ENCODE results near the gene DNAH2. TPM values are rescaled to one million over a fixed set of nuclear protein-coding genes. Genes with fewer than 3 reads are reported as not detected.

The DNAH2 gene
- total RNA-seq, 1 donor = under 0.01 TPM

DNA sequence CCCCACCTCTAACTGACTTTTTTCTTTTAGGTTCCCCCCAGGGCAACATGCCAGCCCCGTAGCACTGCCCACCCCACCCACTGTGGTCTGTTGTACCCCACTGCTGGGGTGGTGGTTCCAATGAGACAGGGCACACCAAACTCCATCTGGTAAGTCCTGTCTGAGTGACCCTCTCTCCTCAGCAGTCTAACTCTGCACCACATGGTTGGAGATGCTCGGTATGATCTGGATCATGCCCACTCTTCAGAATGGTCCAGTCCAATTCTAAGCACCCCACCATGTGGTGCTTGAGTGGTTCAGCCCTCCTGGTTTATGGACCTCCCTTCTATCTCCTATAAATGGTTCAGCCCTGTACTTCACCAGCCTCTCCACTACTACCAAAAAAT lies 122.3 kb downstream of the DNAH2 start:
- H3K4me3 ChIP-seq (ENCODE audit: insufficient read depth, low read length) = no peak overlapping the region
- peaks cover 27% of the 10 kb centered on the region for H4K20me1 ChIP-seq (ENCODE audit: insufficient read depth, low read length)
- H3K4me2 ChIP-seq (ENCODE audit: insufficient read depth, low read length) = no peak overlapping the region
- no peak overlapping the region for H2AFZ ChIP-seq (ENCODE audit: low read length)
- H3K79me2 ChIP-seq (ENCODE audit: insufficient read depth, low read length) = peaks cover 22% of the 10 kb centered on the region
- peaks cover 44% of the 10 kb centered on the region for H3K4me1 ChIP-seq (ENCODE audit: insufficient read depth, low read length)
- H3K9me3 ChIP-seq (ENCODE audit: low read depth, low read length) = no peaks in the 10 kb centered on the region
- DNase-seq (ENCODE audit: insufficient read length, low spot score, missing footprints) = peak; percentile 91
- no peaks in the 10 kb centered on the region for H3K27me3 ChIP-seq (ENCODE audit: insufficient read depth, low read length)
- TF ChIP-seq CTCF (IDR thresholded peaks at IDR 0.05; ENCODE audit: extremely low read depth, low read depth, low read length) = no peak
- no peak overlapping the region for H3K27ac ChIP-seq (ENCODE audit: low read depth, low read length)
- H3K36me3 ChIP-seq (ENCODE audit: insufficient read depth, low read length) = peaks cover 9% of the 10 kb centered on the region

- peaks cover 9% of the 10 kb centered on the region for H3K36me3 ChIP-seq (ENCODE audit: insufficient read depth, low read length)
- H3K4me3 ChIP-seq (ENCODE audit: insufficient read depth, low read length) = no peak overlapping the region
- no peak overlapping the region for H3K4me2 ChIP-seq (ENCODE audit: insufficient read depth, low read length)
- H3K79me2 ChIP-seq (ENCODE audit: insufficient read depth, low read length) = peaks cover 27% of the 10 kb centered on the region
- H3K27me3 ChIP-seq (ENCODE audit: insufficient read depth, low read length) = no peaks in the 10 kb centered on the region
- TF ChIP-seq CTCF (IDR thresholded peaks at IDR 0.05; ENCODE audit: extremely low read depth, low read depth, low read length) = no peak
- no peak overlapping the region for H3K27ac ChIP-seq (ENCODE audit: low read depth, low read length)
- no peak for DNase-seq (ENCODE audit: insufficient read length, low spot score, missing footprints)
- H3K9me3 ChIP-seq (ENCODE audit: low read depth, low read length) = no peaks in the 10 kb centered on the region
- H3K4me1 ChIP-seq (ENCODE audit: insufficient read depth, low read length) = peaks cover 49% of the 10 kb centered on the region
- peaks cover 32% of the 10 kb centered on the region for H4K20me1 ChIP-seq (ENCODE audit: insufficient read depth, low read length)
- H2AFZ ChIP-seq (ENCODE audit: low read length) = no peak overlapping the region
Observed at GRCh38 chr17:7840441-7840840, 122.9 kb downstream of the DNAH2 start.

DNA sequence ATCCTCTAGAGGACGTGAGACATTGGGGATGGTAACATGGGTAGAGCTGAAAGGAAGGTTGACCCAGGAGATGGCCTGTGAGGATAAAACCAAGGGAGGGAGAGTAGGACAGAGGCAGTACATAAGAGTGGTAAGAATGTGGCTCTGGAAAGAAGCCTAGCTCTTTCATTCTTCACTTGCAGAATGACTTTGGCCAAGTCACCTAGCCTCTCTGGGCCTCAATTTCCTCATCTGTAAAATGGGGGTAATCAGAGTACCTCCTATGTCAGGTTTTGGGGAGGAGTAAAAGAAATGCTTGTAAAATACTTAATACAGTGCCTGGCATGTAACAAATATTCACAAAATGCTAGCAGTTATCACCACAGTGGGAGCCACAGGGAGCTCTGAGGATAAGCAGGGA lies 123.3 kb downstream of the DNAH2 start:
- Histone ChIP-seq H2AFZ (ENCODE audit: low read length) (no peak overlapping the region), H3K27me3 (ENCODE audit: insufficient read depth, low read length) (no peaks in the 10 kb centered on the region), H3K79me2 (ENCODE audit: insufficient read depth, low read length) (peaks cover 31% of the 10 kb centered on the region), H3K9me3 (ENCODE audit: low read depth, low read length) (no peaks in the 10 kb centered on the region), H3K36me3 (ENCODE audit: insufficient read depth, low read length) (peaks cover 9% of the 10 kb centered on the region), H3K4me1 (ENCODE audit: insufficient read depth, low read length) (peaks cover 52% of the 10 kb centered on the region), H3K4me3 (ENCODE audit: insufficient read depth, low read length) (peak overlapping the region; percentile 81), H3K27ac (ENCODE audit: low read depth, low read length) (peak overlapping the region; percentile 99), H3K4me2 (ENCODE audit: insufficient read depth, low read length) (peak overlapping the region; percentile 97), H4K20me1 (ENCODE audit: insufficient read depth, low read length) (peaks cover 36% of the 10 kb centered on the region)
- no peak for DNase-seq (ENCODE audit: insufficient read length, low spot score, missing footprints)
- no peak for TF ChIP-seq CTCF (IDR thresholded peaks at IDR 0.05; ENCODE audit: extremely low read depth, low read depth, low read length)

DNA sequence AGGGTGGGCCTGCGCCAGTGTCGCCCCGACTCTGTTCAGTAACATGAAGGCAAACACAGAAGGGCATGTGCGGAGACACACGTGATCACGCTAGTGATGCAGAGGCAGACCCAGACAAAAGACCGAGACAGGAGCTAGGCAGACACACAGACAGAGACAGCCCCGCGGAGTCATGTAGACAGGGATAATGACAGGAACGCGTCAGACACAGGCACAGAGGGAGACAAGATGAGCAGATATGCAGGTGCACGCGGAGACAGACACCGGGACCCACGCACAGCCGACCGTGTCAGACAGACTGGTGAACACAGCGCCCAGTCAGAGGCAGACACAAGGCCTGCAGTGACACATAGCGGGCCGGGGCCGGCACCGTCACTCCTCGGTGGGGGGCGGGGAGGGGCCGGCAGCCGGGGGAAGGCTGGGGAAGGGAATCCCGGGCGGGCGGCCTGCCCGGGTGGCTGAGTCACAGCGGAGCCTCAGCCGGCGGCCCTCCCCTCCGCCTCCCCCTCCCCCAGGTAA lies 123.9 kb downstream of the DNAH2 start:
- Histone ChIP-seq H3K79me2 (ENCODE audit: insufficient read depth, low read length) (peaks cover 36% of the 10 kb centered on the region), H2AFZ (ENCODE audit: low read length) (peak overlapping the region; percentile 70), H4K20me1 (ENCODE audit: insufficient read depth, low read length) (peaks cover 36% of the 10 kb centered on the region)

More for the DNA sequence above, 123.9 kb downstream of the DNAH2 start:
- Histone ChIP-seq H3K36me3 (ENCODE audit: insufficient read depth, low read length) (peaks cover 9% of the 10 kb centered on the region), H3K27me3 (ENCODE audit: insufficient read depth, low read length) (no peaks in the 10 kb centered on the region), H3K27ac (ENCODE audit: low read depth, low read length) (peak overlapping the region; percentile 99), H3K4me1 (ENCODE audit: insufficient read depth, low read length) (peaks cover 52% of the 10 kb centered on the region), H3K4me2 (ENCODE audit: insufficient read depth, low read length) (peak overlapping the region; percentile 97), H3K9me3 (ENCODE audit: low read depth, low read length) (no peaks in the 10 kb centered on the region), H3K4me3 (ENCODE audit: insufficient read depth, low read length) (peak overlapping the region; percentile 81)
- TF ChIP-seq CTCF (IDR thresholded peaks at IDR 0.05; ENCODE audit: extremely low read depth, low read depth, low read length) = no peak
- DNase-seq (ENCODE audit: insufficient read length, low spot score, missing footprints) = peak; percentile 99

Measured in osteoblast (primary cell).